Measurements from ENCODE around the gene DLG1.

The DLG1 gene

DNA sequence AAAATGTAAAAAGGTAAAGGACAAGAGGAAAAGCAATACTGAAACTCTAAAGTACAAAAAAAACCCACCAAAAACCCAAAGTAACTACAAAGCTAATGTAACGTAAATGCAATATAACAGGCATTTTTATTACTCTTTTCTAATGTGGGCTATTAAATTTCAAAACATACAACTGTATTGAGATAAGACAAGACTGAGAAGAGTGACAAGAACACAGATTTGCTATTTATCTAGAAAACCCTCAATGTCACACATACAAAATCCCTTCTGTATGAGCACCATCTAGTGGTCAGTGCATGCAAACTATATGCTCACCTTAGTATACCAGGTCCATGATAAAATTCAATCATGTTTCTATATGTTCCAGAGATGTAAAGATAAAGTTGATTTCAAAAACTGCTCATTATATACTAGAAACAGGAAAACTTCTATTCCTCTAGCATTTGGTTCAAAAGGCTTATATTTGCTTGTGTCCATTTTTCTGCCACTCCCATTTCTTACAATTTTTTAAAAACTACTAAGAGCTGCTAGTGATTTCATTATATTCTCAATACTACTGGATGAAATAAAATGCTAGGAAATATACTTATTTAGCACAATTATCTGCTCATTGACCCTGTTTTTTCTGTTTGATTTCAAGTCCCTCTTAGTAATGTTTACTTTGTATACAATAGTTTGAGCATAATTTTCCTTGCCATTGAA, 111.4 kb downstream of the DLG1 start:
- peak; percentile 57 for DNase-seq (ENCODE audit: low read depth)
- H3K4me3 ChIP-seq (ENCODE audit: low read length), result no peak overlapping the region
- TF ChIP-seq, protein P1, sequence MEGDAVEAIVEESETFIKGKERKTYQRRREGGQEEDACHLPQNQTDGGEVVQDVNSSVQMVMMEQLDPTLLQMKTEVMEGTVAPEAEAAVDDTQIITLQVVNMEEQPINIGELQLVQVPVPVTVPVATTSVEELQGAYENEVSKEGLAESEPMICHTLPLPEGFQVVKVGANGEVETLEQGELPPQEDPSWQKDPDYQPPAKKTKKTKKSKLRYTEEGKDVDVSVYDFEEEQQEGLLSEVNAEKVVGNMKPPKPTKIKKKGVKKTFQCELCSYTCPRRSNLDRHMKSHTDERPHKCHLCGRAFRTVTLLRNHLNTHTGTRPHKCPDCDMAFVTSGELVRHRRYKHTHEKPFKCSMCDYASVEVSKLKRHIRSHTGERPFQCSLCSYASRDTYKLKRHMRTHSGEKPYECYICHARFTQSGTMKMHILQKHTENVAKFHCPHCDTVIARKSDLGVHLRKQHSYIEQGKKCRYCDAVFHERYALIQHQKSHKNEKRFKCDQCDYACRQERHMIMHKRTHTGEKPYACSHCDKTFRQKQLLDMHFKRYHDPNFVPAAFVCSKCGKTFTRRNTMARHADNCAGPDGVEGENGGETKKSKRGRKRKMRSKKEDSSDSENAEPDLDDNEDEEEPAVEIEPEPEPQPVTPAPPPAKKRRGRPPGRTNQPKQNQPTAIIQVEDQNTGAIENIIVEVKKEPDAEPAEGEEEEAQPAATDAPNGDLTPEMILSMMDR (conservative IDR thresholded peaks at IDR 0.05; ENCODE audit: low read length), result peak; percentile 89

DNA sequence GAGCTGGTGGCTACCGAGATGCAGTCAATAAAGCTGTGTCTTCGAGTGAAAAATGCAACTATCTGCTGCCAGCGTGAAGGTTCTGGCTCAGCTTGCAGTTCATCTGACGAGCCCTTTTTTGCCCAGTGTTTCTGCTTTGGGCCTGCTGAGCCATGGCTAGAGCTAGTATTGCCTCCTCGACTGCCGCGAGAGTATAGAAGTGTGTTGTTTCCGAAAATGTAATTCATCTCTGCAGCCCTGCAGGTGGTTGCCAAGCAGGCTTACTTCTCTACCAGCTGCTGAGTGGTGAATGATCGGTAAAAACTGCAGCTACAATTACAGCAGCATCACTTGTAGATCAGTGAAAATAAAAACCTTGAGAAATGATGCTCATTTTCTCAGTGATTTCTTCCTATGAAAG, 114.8 kb downstream of the DLG1 start:
- no peak for DNase-seq (ENCODE audit: low read depth)
- H3K4me3 ChIP-seq (ENCODE audit: low read length), result no peak overlapping the region
- TF ChIP-seq, protein P1 (conservative IDR thresholded peaks at IDR 0.05; ENCODE audit: low read length), result no peak

DNA sequence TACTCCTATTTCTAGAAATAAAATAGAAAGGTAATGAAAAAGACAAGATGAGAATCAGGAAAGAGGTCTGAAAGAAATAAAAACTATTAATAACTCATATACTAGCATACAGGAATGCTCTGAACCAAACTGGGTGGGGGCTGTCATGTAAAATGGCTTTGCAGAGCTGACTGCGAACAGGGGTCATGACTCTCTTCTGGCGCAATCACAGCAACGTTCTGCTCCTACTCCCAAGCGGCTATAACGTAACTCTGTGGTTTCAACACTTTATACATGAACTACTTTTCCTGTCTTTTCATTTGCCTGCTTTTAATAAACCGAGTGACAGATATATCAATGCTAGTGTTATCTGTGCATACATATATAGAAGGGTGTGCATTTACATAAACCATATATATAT, 116.7 kb downstream of the DLG1 start:
- no peak overlapping the region for H3K4me3 ChIP-seq (ENCODE audit: low read length)
- TF ChIP-seq, protein P1 (conservative IDR thresholded peaks at IDR 0.05; ENCODE audit: low read length), result no peak
- peak; percentile 44 for DNase-seq (ENCODE audit: low read depth)

DNA sequence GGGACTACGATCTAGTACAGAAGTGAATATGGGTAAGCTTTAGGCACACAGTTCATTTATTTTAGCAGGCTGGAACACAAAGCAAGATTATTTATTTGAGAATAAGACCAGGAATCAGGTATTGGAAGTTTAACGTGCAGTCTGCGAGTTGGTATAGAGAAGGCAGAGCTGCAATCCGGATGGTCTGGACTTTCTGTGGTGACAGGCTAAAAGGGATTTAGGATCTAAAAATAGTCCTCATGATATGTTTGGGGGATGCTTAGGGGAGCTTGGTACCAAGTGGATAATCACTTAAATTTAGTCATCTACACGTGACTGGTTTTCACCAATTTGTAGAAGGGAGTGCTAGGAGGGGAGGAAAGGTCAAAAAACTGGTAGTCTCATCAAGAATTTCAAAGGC, 119.4 kb downstream of the DLG1 start:
- DNase-seq (ENCODE audit: low read depth), result no peak
- TF ChIP-seq, protein P1 (conservative IDR thresholded peaks at IDR 0.05; ENCODE audit: low read length), result no peak
- H3K4me3 ChIP-seq (ENCODE audit: low read length), result no peak overlapping the region

DNA sequence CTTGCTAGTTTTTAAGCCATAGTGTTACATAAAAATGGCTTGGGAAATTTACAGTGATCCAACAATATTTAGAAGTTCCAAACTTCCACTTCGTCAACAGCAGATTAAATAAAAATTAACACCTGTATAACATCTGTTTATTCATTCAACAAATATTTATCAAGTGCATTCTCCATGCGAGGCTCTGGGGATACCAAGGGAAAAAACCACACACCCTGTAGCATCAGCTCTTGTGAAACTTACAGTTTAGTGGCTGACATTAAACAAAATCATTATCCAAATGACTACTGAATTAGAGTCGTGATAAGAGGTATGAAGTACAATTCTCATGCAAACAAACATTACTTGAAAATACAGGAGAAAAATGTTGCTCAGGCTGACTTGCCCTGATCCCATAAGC, 122.9 kb downstream of the DLG1 start:
- DNase-seq (ENCODE audit: low read depth), result peak; percentile 18
- no peak overlapping the region for H3K4me3 ChIP-seq (ENCODE audit: low read length)
- TF ChIP-seq, protein P1 (conservative IDR thresholded peaks at IDR 0.05; ENCODE audit: low read length), result no peak

DNA sequence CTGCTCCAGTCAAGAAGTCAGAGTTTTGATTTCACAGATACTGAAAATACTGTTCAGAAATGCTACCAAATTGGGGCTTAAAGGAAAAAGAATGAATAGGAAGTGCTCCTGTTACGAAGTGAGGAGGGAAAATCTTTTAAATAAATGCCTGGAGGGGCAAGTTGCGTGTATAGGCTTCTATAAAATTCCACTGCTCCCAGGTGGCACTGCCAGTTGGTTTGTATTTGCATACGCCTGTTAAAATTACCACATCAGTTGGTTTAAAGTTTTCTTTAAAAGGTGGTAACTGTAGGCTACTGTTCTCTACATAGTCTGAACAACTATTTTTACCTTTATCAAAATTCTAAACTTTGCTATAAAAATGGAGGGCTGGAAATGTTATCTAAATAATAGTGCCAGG, 123.5 kb downstream of the DLG1 start:
- TF ChIP-seq, protein P1 (conservative IDR thresholded peaks at IDR 0.05; ENCODE audit: low read length), result no peak
- DNase-seq (ENCODE audit: low read depth), result no peak
- H3K4me3 ChIP-seq (ENCODE audit: low read length), result no peak overlapping the region

DNA sequence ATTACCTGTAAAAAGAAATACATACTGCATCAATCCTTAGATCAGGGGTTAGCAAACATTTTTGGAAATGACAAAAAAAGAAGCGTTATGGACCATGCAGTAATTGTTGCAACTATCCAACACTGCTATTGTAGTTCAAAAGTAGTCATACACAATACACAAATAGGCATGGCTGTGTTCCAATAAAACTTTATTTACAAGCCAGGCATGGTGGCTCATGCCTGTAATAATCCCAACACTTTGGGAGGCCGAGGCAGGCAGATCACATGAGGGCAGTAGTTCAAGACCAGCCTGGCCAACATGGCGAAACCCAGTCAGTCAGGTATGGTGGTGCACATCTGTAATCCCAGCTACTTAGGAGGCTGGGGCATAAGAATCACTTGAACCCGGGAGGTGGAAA, 124.8 kb downstream of the DLG1 start:
- TF ChIP-seq, protein P1 (conservative IDR thresholded peaks at IDR 0.05; ENCODE audit: low read length), result no peak
- no peak for DNase-seq (ENCODE audit: low read depth)
- H3K4me3 ChIP-seq (ENCODE audit: low read length), result no peak overlapping the region
